ENCODE results near the gene FABP1. TPM values are rescaled to one million over a fixed set of nuclear protein-coding genes. Genes with fewer than 3 reads are reported as not detected.

FABP1 gene
- total RNA-seq, 1 donor from 2014 or later: not detected

- no peak for DNase-seq (ENCODE audit: low read depth, low spot score)
- H3K27me3 Mint-ChIP-seq (ENCODE audit: low read depth): no peaks in the 10 kb centered on the region
- no peak overlapping the region for H3K4me3 Mint-ChIP-seq
- H3K27ac Mint-ChIP-seq (ENCODE audit: unreplicated experiment): peak overlapping the region; percentile 96
- peaks cover 26% of the 10 kb centered on the region for H3K4me1 Mint-ChIP-seq
- H3K9me3 Mint-ChIP-seq: peaks cover 4% of the 10 kb centered on the region
- TF ChIP-seq CTCF (conservative IDR thresholded peaks at IDR 0.05): no peak
- no peaks in the 10 kb centered on the region for H3K36me3 Mint-ChIP-seq (ENCODE audit: low read depth)
These were observed 45.8 kb downstream of the FABP1 start for GRCh38 chr2:88081924-88082608.

- H3K4me3 Mint-ChIP-seq: no peak overlapping the region
- no peak for DNase-seq (ENCODE audit: low read depth, low spot score)
- no peak overlapping the region for H3K27ac Mint-ChIP-seq (ENCODE audit: unreplicated experiment)
- H3K27me3 Mint-ChIP-seq (ENCODE audit: low read depth): no peaks in the 10 kb centered on the region
- H3K36me3 Mint-ChIP-seq (ENCODE audit: low read depth): no peaks in the 10 kb centered on the region
- H3K9me3 Mint-ChIP-seq: peaks cover 4% of the 10 kb centered on the region
- no peak for TF ChIP-seq CTCF (conservative IDR thresholded peaks at IDR 0.05)
- peaks cover 26% of the 10 kb centered on the region for H3K4me1 Mint-ChIP-seq
These were observed 47.3 kb downstream of the FABP1 start for GRCh38 chr2:88080545-88080944.

GRCh38 chr2:88078643-88079172 is 49.2 kb downstream of the FABP1 start:
- Mint-ChIP-seq H3K36me3 (ENCODE audit: low read depth) (no peaks in the 10 kb centered on the region), H3K4me1 (peaks cover 20% of the 10 kb centered on the region), H3K4me3 (no peak overlapping the region), H3K9me3 (peaks cover 4% of the 10 kb centered on the region), H3K27me3 (ENCODE audit: low read depth) (no peaks in the 10 kb centered on the region), H3K27ac (ENCODE audit: unreplicated experiment) (no peak overlapping the region)
- no peak for DNase-seq (ENCODE audit: low read depth, low spot score)
- TF ChIP-seq CTCF (conservative IDR thresholded peaks at IDR 0.05): no peak

GRCh38 chr2:88077080-88077479 is 50.8 kb downstream of the FABP1 start:
- H3K27me3 Mint-ChIP-seq (ENCODE audit: low read depth): no peaks in the 10 kb centered on the region
- TF ChIP-seq CTCF (conservative IDR thresholded peaks at IDR 0.05): no peak

GRCh38 chr2:88074854-88075292 is 53.0 kb downstream of the FABP1 start:
- Mint-ChIP-seq H3K4me3 (no peak overlapping the region), H3K4me1 (no peaks in the 10 kb centered on the region), H3K27me3 (ENCODE audit: low read depth) (no peaks in the 10 kb centered on the region), H3K27ac (ENCODE audit: unreplicated experiment) (no peak overlapping the region), H3K36me3 (ENCODE audit: low read depth) (no peaks in the 10 kb centered on the region), H3K9me3 (peaks cover 6% of the 10 kb centered on the region)
- DNase-seq (ENCODE audit: low read depth, low spot score): no peak
- TF ChIP-seq CTCF (conservative IDR thresholded peaks at IDR 0.05): no peak

More at GRCh38 chr2:88077080-88077479, 50.8 kb downstream of the FABP1 start:
- Mint-ChIP-seq H3K27ac (ENCODE audit: unreplicated experiment) (no peak overlapping the region), H3K9me3 (peaks cover 8% of the 10 kb centered on the region), H3K4me3 (no peak overlapping the region), H3K4me1 (peaks cover 5% of the 10 kb centered on the region), H3K36me3 (ENCODE audit: low read depth) (no peaks in the 10 kb centered on the region)
- DNase-seq (ENCODE audit: low read depth, low spot score): no peak
